Caki2 (cell line): ENCODE measurements around the gene MARCHF6. TPM values are rescaled to one million over a fixed set of nuclear protein-coding genes. Genes with fewer than 3 reads are reported as not detected.
A peak's percentile ranks its signal among the peaks of the same experiment; 100 is the strongest.
"Not testable (repeated sequence)": the region's sequence is repeated elsewhere in the genome, so short reads cannot be mapped to it uniquely, and the experiment has no call there.

Source experiments
- DNase-seq: peaks from one replicate; pipeline ENCODE4 v3.0.0-alpha.2; 2015; ENCODE audit warnings: low read depth
- in situ Hi-C: cut with HindIII; loops from 2 replicates; pipeline ENCODE4 v1.10.0; 2016; ENCODE audit warnings: low sequenced_read_pairs, low pct_unique_long_range_greater_than_20kb, mixed read lengths
- total RNA-seq: library from RNA; depleted of rRNA; stranded (reverse); fragments of >200 nt; shearing (Covaris generic); gene quantifications from 2 replicates; pipeline ENCODE4 v1.2.3, GENCODE V29; 2014; ENCODE audit warnings: low replicate concordance; rRNA removed

The MARCHF6 gene, protein sequence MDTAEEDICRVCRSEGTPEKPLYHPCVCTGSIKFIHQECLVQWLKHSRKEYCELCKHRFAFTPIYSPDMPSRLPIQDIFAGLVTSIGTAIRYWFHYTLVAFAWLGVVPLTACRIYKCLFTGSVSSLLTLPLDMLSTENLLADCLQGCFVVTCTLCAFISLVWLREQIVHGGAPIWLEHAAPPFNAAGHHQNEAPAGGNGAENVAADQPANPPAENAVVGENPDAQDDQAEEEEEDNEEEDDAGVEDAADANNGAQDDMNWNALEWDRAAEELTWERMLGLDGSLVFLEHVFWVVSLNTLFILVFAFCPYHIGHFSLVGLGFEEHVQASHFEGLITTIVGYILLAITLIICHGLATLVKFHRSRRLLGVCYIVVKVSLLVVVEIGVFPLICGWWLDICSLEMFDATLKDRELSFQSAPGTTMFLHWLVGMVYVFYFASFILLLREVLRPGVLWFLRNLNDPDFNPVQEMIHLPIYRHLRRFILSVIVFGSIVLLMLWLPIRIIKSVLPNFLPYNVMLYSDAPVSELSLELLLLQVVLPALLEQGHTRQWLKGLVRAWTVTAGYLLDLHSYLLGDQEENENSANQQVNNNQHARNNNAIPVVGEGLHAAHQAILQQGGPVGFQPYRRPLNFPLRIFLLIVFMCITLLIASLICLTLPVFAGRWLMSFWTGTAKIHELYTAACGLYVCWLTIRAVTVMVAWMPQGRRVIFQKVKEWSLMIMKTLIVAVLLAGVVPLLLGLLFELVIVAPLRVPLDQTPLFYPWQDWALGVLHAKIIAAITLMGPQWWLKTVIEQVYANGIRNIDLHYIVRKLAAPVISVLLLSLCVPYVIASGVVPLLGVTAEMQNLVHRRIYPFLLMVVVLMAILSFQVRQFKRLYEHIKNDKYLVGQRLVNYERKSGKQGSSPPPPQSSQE
- total RNA-seq = 25.8 and 26.1 TPM in 2 replicates

- in situ Hi-C loops = no loop called here
- DNase-seq = peak; percentile 89
Measured at GRCh38 chr5:10353241-10354047, at the start of gene MARCHF6. MARCHF6 (plus strand) TSS chr5:10353695; CDS start chr5:10353899, 204 bp downstream.

- no peak for DNase-seq
- in situ Hi-C loops = no loop called here
Measured at GRCh38 chr5:10303699-10304170, 49.8 kb upstream of the MARCHF6 start.

DNA sequence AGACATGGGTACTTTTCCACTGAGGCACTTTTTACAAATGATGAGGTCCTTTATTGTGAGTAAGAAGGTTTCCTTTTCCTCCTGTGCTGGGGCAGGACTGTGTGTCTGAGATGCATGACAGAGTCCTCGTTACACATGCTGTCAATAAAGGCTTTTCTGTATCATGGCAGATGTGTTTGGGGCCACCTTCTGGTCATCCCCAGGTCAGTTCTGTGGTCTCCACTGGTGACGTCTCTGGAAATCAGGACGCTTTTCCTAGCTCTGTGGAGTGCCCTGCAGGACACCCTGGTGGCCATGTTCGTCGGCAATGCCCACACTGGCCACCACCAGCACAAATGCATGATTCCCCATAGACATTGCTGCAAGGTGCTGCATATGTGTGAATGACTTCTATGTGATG lies 48.6 kb upstream of the MARCHF6 start:
- in situ Hi-C loops = no loop called here
- peak; percentile 84 for DNase-seq

DNA sequence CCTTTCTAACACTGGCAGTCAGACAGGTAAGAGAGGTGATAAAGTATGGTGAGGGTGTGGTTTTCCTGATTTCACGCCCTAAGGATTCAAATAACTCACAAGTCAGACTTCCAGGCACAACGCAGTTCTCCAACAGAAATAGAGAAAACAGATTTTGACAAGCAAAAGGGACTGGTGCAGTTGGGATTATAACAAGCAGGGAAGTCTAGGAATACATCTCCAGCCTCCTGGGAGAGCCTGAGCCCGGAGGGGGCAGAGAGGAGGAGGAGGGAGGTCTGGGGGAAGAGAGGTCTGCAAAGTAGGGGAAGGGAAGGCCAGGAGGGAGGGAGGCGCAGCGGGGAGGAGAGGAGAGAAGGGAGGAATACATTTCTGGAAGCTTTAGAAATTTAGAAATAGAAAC lies 47.4 kb upstream of the MARCHF6 start:
- DNase-seq = peak; percentile 45
- in situ Hi-C loops = no loop called here

DNA sequence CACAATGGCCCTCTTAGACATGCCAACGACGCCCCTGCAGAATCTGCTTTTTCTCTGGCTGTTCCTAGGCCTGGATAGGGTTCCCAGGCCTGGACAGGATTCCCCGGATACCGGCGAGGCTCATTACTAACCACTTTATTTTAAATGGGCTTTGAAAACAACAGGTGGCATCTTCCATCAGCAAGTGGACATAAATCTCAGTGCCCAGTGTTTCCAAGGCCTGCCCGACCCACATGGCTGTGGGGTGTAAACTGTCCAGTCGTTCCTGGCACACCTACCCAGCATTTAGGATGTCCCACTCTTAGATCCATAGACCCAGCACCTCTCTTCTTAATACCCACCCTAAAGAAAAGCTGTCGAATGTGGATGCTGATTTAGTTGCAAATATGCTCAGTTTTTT lies 46.7 kb upstream of the MARCHF6 start:
- in situ Hi-C loops = no loop called here
- peak; percentile 42 for DNase-seq

DNA sequence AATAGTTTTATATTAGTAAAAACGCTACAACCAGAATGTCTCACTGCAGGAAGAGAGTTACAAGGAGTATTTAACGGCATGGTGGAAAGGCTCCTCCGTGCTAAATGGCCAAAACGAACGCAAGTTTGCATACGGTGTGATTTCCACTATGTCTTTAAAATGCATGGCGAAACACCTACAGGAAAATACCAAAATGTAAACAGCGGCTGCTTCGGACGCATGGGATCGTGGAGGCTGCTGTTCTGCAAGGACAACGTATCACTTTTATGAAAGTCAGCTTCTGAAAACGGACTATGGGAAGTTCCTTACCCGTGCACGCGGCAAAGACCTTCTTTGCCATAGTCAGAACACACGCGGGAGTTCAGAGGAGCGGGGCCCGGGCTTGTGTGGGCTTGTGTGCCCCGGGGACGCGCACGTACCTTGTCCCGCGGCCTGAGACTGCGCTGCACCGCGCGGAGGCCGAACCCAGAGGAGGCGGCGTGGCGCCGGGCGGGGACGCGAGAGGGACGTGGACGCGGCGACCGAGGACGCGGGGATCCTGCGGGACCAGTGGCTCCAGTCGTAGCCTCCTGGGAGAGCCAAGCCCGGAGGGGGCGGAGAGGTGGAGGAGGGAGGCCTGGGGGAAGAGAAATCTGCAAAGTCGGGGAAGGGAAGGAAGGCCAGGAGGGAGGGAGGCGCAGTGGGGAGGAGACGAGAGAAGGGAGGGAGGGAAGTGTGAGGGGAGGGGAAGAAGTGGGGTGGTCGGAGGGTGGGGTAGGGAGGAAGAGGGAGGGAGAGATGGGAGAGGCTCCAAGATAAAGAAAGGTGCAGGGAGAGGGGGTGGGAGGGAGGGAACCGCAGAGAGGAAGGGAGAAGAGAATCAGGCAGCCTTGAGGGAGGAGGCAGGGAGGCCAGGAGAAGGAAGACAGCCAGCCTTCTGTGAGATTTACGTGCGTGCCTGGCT lies 46.0 kb upstream of the MARCHF6 start, which contains the start of gene CMBL:
CMBL (minus strand) TSS at position 697 of the 943 bp plus-strand sequence. CDS start 17,140 bp downstream, outside the sequence.
- in situ Hi-C loops = no loop called here
- DNase-seq = peak; percentile 87

DNA sequence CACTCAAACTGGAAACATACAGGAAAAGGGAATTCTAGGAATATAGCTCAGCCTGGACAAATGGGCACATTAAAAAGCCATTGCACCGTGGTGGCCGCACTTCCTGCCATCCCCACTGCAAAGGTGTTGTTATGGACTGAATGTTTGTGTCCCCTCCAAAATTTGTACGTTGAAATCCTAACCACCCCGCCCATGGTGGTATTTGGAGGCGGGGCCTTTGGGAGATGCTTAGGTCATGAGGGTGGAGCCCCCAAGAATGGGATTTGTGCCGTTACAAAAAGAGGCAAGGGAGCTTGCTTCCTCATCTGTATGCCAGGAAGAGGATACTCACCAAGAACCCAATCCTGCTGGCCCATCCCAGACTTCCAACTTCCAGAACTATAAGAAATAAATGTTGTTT lies 44.7 kb upstream of the MARCHF6 start:
- in situ Hi-C loops = no loop called here
- no peak for DNase-seq

DNA sequence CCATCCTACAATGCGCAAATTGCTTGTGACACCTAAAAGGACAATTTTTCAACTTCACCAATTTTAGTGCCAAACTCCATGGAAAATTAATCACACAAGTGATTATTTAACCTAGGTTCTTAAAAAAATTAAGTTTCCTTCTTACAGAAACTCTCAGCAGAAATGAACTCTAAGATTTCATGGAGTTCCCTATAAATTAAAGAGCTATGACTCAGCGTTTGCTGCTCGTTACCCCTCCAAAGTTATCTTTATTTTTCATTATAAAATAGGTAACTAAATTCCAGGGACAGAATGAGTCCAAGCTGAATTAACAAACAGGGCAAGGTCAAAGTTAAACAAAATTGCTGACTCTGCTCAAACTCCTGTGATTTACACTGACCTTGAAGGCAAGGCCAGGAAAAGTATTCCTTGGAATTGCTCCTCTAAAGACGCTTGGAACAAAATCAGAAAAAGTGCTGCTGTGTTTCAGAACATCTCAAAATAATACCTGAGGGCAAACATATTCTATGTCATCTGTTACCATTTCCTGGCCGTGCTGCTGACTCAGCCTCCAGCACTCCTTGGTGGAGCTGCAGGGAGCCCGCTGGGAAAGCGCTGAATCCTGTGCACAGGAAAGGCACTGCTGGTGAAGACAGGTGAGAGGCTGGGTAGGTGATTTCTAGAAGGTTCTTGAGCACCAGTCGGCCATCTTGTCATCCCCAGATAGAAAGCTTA lies 43.3 kb upstream of the MARCHF6 start:
- peak; percentile 77 for DNase-seq
- in situ Hi-C loops = no loop called here

GRCh38 chr5:10310835-10311570 lies 42.5 kb upstream of the MARCHF6 start:
- DNase-seq, in situ Hi-C loops: not testable (repeated sequence)

DNA sequence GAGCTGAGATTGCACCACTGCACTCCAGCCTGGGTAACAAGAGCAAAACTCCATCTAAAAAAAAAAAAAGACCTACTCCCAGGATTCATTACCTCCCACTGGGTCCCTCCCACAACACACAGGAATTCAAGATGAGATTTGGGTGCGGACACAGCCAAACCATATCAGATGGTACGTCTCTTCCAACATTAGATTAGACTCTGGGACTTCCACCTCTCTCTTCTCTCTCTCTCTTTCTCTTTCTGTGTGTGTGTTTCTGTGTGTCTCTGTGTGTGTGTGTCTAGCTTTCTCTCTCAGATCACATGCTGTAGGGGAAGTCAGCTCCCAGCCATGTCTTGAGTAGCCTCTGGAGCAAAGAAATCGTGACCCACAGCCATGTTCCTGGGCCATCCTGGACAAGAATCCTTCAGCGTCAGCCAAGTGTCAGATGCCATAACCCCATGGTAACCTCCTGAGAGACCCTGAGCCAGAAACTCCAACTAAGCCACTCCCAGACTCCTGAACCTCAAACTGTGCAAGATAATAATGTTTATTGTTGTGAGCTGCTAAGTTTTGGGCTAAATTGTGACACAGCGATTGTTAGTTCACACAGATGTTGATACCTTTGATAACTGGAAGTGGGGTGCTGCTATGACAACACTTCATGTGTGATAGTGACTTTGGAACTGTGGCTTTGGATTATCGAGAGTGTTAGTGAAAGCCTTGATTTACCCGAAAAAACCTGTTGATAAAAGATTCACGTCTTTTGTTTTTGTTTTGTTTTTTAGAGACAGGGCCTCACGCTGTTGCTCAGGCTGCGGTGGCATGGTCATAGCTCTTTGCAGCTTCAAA lies 41.7 kb upstream of the MARCHF6 start:
- in situ Hi-C loops = no loop called here

GRCh38 chr5:10315201-10315600 lies 38.3 kb upstream of the MARCHF6 start:
- DNase-seq = no peak
- in situ Hi-C loops = no loop called here

More for the DNA sequence above, 41.7 kb upstream of the MARCHF6 start:
- no peak for DNase-seq

GRCh38 chr5:10315824-10316509 lies 37.5 kb upstream of the MARCHF6 start:
- in situ Hi-C loops = no loop called here

GRCh38 chr5:10317825-10318682 lies 35.4 kb upstream of the MARCHF6 start:
- in situ Hi-C loops = no loop called here

More at GRCh38 chr5:10315824-10316509, 37.5 kb upstream of the MARCHF6 start:
- DNase-seq = no peak

More at GRCh38 chr5:10317825-10318682, 35.4 kb upstream of the MARCHF6 start:
- DNase-seq = peak; percentile 50
